Peyer's patch (tissue), 4 donors: ENCODE measurements around the gene HCAR2. TPM values are rescaled to one million over a fixed set of nuclear protein-coding genes. Genes with fewer than 3 reads are reported as not detected.
"Not testable (repeated sequence)": the region's sequence is repeated elsewhere in the genome, so short reads cannot be mapped to it uniquely, and the experiment has no call there.

Source experiments
- DNase-seq, 3 donors: peaks; one replicate each; pipeline ENCODE4 v3.0.0-alpha.2; 2017 to 2019
- H3K27ac ChIP-seq, 4 donors: fragments of 200-600 bp; sonication (generic); one replicate each; pipeline ENCODE4 v1.5.1; 2016 to 2019
- H3K27me3 ChIP-seq, 2 donors: fragments of 200-600 bp; sonication (generic); one replicate each; pipeline ENCODE4 v1.5.1; 2019
- H3K36me3 ChIP-seq, 3 donors: fragments of 200-600 bp; sonication (generic); one replicate each; pipeline ENCODE4 v1.5.1; 2016 to 2019
- H3K4me1 ChIP-seq, 4 donors: fragments of 200-600 bp; sonication (generic); one replicate each; pipeline ENCODE4 v1.5.1; 2016 to 2019
- H3K4me3 ChIP-seq, 4 donors: fragments of 200-600 bp; sonication (generic); 1 replicate in 3 of 4; 2 replicates in 1 of 4; pipeline ENCODE4 v1.5.1; 2016 to 2019; ENCODE audit warnings: mild to moderate bottlenecking in 1 of 4
- H3K9me3 ChIP-seq, 4 donors: fragments of 200-600 bp; sonication (generic); one replicate each; pipeline ENCODE4 v1.5.1; 2016 to 2019; ENCODE audit warnings: mild to moderate bottlenecking in 1 of 4
- POLR2A ChIP-seq, 2 donors: fragments of 450-650 bp; IDR thresholded peaks; one replicate each; pipeline ENCODE4 v1.5.1; 2017; ENCODE audit warnings: antibody characterized with exemption in 2 of 2, mild to moderate bottlenecking in 2 of 2, moderate library complexity in 2 of 2
- total RNA-seq, 4 donors: library from RNA; depleted of rRNA; stranded (reverse); fragments of >200 nt; gene quantifications; one replicate each; pipeline ENCODE4 v1.1.0, GENCODE V29; 2016
- TF ChIP-seq, protein P1 (sequence below), 6 experiments: fragments of 450-650 bp in 4 of 6; fragments of 200-600 bp in 2 of 6; sonication (generic) in 1 of 6; IDR thresholded peaks; one replicate each; pipeline ENCODE4 v1.5.1; 2017 to 2019; ENCODE audit warnings: antibody characterized with exemption in 6 of 6, mild to moderate bottlenecking in 3 of 6, moderate library complexity in 1 of 6

Gene HCAR2
- total RNA-seq, 4 donors from 2014 or later = not detected

DNA sequence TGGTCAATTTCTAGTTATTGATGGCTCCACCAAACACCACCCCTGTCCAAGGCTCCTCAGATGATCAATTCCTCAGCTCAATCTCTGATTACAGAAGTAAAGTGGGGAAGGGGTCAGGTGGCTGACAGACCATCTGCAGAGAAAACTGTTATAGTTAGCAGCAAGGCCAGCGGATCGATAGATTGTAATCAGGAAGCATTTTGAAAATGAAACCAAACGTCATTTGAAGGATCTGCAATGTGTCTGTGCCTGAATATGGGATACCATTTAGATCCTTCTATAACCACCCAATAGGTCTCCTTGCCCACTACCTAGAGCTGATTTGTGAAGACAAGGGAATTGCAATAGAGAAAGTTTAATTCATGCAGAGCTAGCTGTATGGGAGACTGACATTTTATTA lies 11.6 kb downstream of the HCAR2 start:
- Histone ChIP-seq H3K36me3 (no peaks in the 10 kb centered on the region), H3K27ac (no peak overlapping the region), H3K4me3 (no peak overlapping the region), H3K9me3 (no peaks in the 10 kb centered on the region), H3K4me1 (no peaks in the 10 kb centered on the region), H3K27me3 (no peaks in the 10 kb centered on the region)
- TF ChIP-seq, protein P1, sequence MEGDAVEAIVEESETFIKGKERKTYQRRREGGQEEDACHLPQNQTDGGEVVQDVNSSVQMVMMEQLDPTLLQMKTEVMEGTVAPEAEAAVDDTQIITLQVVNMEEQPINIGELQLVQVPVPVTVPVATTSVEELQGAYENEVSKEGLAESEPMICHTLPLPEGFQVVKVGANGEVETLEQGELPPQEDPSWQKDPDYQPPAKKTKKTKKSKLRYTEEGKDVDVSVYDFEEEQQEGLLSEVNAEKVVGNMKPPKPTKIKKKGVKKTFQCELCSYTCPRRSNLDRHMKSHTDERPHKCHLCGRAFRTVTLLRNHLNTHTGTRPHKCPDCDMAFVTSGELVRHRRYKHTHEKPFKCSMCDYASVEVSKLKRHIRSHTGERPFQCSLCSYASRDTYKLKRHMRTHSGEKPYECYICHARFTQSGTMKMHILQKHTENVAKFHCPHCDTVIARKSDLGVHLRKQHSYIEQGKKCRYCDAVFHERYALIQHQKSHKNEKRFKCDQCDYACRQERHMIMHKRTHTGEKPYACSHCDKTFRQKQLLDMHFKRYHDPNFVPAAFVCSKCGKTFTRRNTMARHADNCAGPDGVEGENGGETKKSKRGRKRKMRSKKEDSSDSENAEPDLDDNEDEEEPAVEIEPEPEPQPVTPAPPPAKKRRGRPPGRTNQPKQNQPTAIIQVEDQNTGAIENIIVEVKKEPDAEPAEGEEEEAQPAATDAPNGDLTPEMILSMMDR (IDR thresholded peaks at IDR 0.05) = no peak
- no peak for TF ChIP-seq POLR2A (IDR thresholded peaks at IDR 0.05)
- peak in 1 of 3 donors; percentile 3 for DNase-seq

GRCh38 chr12:122688291-122688690 lies 14.9 kb downstream of the HCAR2 start:
- TF ChIP-seq, protein P1 (IDR thresholded peaks at IDR 0.05) = no peak
- no peak for TF ChIP-seq POLR2A (IDR thresholded peaks at IDR 0.05)
- Histone ChIP-seq H3K27ac (peak overlapping the region in 1 of 4 donors; percentile 26), H3K4me3 (no peak overlapping the region)

GRCh38 chr12:122687086-122687485 lies 16.1 kb downstream of the HCAR2 start:
- peak in 2 of 3 donors; percentile 52 to 62 for DNase-seq
- no peak overlapping the region for H3K27ac ChIP-seq
- TF ChIP-seq POLR2A (IDR thresholded peaks at IDR 0.05) = no peak
- TF ChIP-seq, protein P1 (IDR thresholded peaks at IDR 0.05) = no peak

More at GRCh38 chr12:122688291-122688690, 14.9 kb downstream of the HCAR2 start:
- no peaks in the 10 kb centered on the region for H3K9me3 ChIP-seq
- no peak for DNase-seq
- H3K27me3 ChIP-seq = no peaks in the 10 kb centered on the region
- H3K4me1 ChIP-seq = no peaks in the 10 kb centered on the region
- H3K36me3 ChIP-seq = no peaks in the 10 kb centered on the region

GRCh38 chr12:122686538-122686937 lies 16.6 kb downstream of the HCAR2 start:
- Histone ChIP-seq H3K36me3 (no peaks in the 10 kb centered on the region), H3K4me3 (no peak overlapping the region), H3K27me3 (no peaks in the 10 kb centered on the region), H3K27ac (no peak overlapping the region), H3K4me1 (no peaks in the 10 kb centered on the region), H3K9me3 (no peaks in the 10 kb centered on the region)
- TF ChIP-seq POLR2A (IDR thresholded peaks at IDR 0.05) = no peak
- TF ChIP-seq, protein P1 (IDR thresholded peaks at IDR 0.05) = no peak
- DNase-seq = no peak

More at GRCh38 chr12:122687086-122687485, 16.1 kb downstream of the HCAR2 start:
- no peaks in the 10 kb centered on the region for H3K4me1 ChIP-seq
- H3K36me3 ChIP-seq = no peaks in the 10 kb centered on the region
- no peak overlapping the region for H3K4me3 ChIP-seq
- no peaks in the 10 kb centered on the region for H3K27me3 ChIP-seq
- H3K9me3 ChIP-seq = no peaks in the 10 kb centered on the region

- no peak overlapping the region for H3K27ac ChIP-seq
- DNase-seq = no peak
- H3K4me1 ChIP-seq = no peaks in the 10 kb centered on the region
- H3K4me3 ChIP-seq = no peak overlapping the region
- TF ChIP-seq, protein P1 (IDR thresholded peaks at IDR 0.05) = no peak
- TF ChIP-seq POLR2A (IDR thresholded peaks at IDR 0.05) = no peak
- H3K9me3 ChIP-seq = no peaks in the 10 kb centered on the region
- no peaks in the 10 kb centered on the region for H3K27me3 ChIP-seq
- H3K36me3 ChIP-seq = no peaks in the 10 kb centered on the region
These were observed 18.8 kb downstream of the HCAR2 start for GRCh38 chr12:122684297-122684813.

DNA sequence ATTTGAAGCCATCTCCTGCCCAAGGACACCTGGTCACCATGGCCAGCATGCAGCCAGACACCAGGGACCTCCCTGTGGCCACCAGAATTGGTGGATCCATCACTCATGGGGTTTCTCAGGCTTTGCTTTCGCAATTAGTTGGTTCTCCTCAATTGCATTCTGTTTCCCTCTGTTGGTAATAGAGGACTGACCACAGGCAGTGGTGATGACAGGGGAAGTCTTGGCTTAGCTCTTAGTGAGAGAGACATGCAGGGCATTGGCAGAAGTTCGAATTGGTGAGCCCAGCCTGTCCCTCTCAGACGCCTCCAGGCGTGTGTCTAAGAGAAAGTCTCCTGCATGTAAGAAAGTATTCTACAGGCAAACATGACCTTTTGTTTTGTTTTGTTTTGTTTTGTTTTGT lies 21.3 kb downstream of the HCAR2 start:
- Histone ChIP-seq H3K4me1 (no peaks in the 10 kb centered on the region), H3K9me3 (no peaks in the 10 kb centered on the region), H3K4me3 (no peak overlapping the region), H3K27ac (no peak overlapping the region), H3K27me3 (no peaks in the 10 kb centered on the region), H3K36me3 (no peaks in the 10 kb centered on the region)
- TF ChIP-seq POLR2A (IDR thresholded peaks at IDR 0.05) = no peak
- TF ChIP-seq, protein P1 (IDR thresholded peaks at IDR 0.05) = no peak
- DNase-seq = no peak

DNA sequence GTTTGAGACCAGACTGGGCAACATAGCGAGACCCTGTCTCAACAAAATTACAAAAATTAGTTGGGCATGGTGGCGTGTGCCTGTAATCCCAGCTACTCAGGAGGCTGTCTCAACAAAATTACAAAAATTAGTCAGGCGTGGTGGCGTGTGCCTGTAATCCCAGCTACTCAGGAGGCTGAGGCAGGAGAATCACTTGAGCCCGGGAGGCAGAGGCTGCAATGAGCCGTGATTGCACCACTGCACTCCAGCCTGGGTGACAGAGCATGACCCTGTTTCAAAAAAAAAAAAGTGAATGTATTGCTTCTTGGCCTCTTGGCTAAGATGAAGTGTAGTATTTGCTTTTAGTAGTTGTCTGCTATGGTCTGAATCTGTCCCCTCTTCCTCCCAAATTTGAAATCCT lies 22.2 kb downstream of the HCAR2 start:
- not testable (repeated sequence) for H3K27me3 ChIP-seq, H3K4me3 ChIP-seq, H3K27ac ChIP-seq, H3K9me3 ChIP-seq, H3K36me3 ChIP-seq, H3K4me1 ChIP-seq, DNase-seq

DNA sequence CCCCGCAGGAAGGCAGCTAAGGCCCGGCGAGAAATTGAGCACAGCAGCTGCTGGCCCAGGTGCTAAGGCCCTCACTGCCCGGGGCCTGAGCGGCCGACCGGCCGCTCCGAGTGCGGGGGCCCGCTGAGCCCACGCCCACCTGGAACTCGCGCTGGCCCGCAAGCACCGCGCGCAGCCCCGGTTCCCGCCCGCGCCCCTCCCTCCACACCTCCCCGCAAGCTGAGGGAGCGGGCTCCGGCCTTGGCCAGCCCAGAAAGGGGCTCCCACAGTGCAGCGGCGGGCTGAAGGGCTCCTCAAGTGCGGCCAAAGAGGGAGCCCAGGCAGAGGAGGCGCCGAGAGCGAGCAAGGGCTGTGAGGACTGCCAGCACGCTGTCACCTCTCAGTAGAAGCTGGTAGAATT lies 26.4 kb downstream of the HCAR2 start:
- not testable (repeated sequence) for H3K27ac ChIP-seq

DNA sequence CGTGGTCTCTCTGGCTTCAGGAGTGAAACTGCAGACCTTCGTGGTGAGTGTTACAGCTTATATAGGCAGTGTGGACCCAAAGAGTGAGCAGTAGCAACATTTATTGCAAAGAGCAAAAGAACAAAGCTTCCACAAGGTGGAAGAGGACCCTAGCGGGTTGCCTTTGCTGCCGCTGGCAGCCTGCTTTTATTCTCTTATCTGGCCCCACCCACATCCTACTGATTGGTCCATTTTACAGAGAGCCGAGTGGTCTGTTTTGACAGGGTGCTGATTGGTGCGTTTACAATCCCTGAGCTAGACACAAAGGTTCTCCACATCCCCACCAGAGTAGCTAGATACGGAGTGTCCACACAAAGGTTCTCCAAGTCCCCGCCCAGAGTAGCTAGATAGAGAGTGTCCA lies 27.1 kb downstream of the HCAR2 start:
- not testable (repeated sequence) for H3K27ac ChIP-seq, H3K4me1 ChIP-seq, H3K4me3 ChIP-seq, H3K36me3 ChIP-seq, H3K9me3 ChIP-seq, H3K27me3 ChIP-seq, DNase-seq

More for the DNA sequence above, 26.4 kb downstream of the HCAR2 start:
- H3K4me1 ChIP-seq, H3K36me3 ChIP-seq, H3K4me3 ChIP-seq, H3K27me3 ChIP-seq, DNase-seq, H3K9me3 ChIP-seq: not testable (repeated sequence)
